Endodermal cell (in vitro differentiated cells): Measurements from ENCODE around the gene LYZ. TPM values are rescaled to one million over a fixed set of nuclear protein-coding genes. Genes with fewer than 3 reads are reported as not detected.

Source experiments
- DNase-seq: peaks from one replicate; pipeline ENCODE4 v3.0.0-alpha.2; 2017
- H3K27ac ChIP-seq: 2 replicates; pipeline ENCODE4 v1.5.1; 2013; ENCODE audit warnings: mild to moderate bottlenecking, low read depth, low read length, moderate library complexity
- H3K27me3 ChIP-seq: 2 replicates; pipeline ENCODE4 v1.6.1; 2013; ENCODE audit warnings: mild to moderate bottlenecking, low read length, moderate library complexity; ENCODE audit not compliant: insufficient read depth, control insufficient read depth, poor library complexity, severe bottlenecking
- H3K36me3 ChIP-seq: 2 replicates; pipeline ENCODE4 v1.7.0; 2013; ENCODE audit warnings: mild to moderate bottlenecking, low read length, moderate library complexity; ENCODE audit not compliant: control insufficient read depth, insufficient read depth
- H3K4me1 ChIP-seq: one replicate; pipeline ENCODE4 v1.7.0; 2013; ENCODE audit warnings: low read length; ENCODE audit not compliant: control insufficient read depth, insufficient read depth
- H3K4me3 ChIP-seq: 2 replicates; pipeline ENCODE4 v1.5.1; 2013; ENCODE audit warnings: mild to moderate bottlenecking, low read length, moderate library complexity
- H3K9ac ChIP-seq: 2 replicates; pipeline ENCODE4 v1.6.1; 2013; ENCODE audit warnings: mild to moderate bottlenecking, low read length, moderate library complexity; ENCODE audit not compliant: poor library complexity, severe bottlenecking; ENCODE audit errors: extremely low read depth
- H3K9me3 ChIP-seq: 2 replicates; pipeline ENCODE4 v1.6.1; 2013; ENCODE audit warnings: mild to moderate bottlenecking, low read length, moderate library complexity; ENCODE audit not compliant: control insufficient read depth
- H3K27ac Mint-ChIP-seq: 2 replicates; pipeline ENCODE4 v1.8.0; 2020; ENCODE audit warnings: mixed read lengths
- H3K27me3 Mint-ChIP-seq: 2 replicates; pipeline ENCODE4 v1.8.0; 2021; ENCODE audit warnings: mild to moderate bottlenecking, mixed read lengths; ENCODE audit not compliant: insufficient read depth
- H3K36me3 Mint-ChIP-seq: 2 replicates; pipeline ENCODE4 v1.8.0; 2020; ENCODE audit warnings: low read depth, mixed read lengths
- H3K4me1 Mint-ChIP-seq: 2 replicates; pipeline ENCODE4 v1.8.0; 2020; ENCODE audit warnings: mixed read lengths
- H3K4me3 Mint-ChIP-seq: 2 replicates; pipeline ENCODE4 v1.8.0; 2020; ENCODE audit warnings: mild to moderate bottlenecking, moderate library complexity, mixed read lengths
- H3K9me3 Mint-ChIP-seq: 2 replicates; pipeline ENCODE4 v1.8.0; 2020; ENCODE audit warnings: mild to moderate bottlenecking, mixed read lengths
- WGBS, 2 experiments: methylation state at CpG; one replicate each; pipeline versions ENCODE4 v1.1.5 to v1.1.7; 2013; ENCODE audit warnings: missing lambda C conversion rate in 2 of 2, mixed read lengths in 1 of 2; ENCODE audit not compliant: insufficient coverage in 1 of 2, insufficient read length in 1 of 2; 5-methylcytosine and 5-hydroxymethylcytosine counted together
- total RNA-seq, 2 donors: library from RNA; stranded (reverse); fragmentation: NEBNext Ultra II Directional in 1 of 2; extraction: Animal tissue kit (Norgen Biotek cat#: 25700) in 1 of 2; gene quantifications; 2 replicates in 1 of 2; 3 replicates in 1 of 2; pipeline ENCODE4 v1.2.1, GENCODE V29; 2021
- TF ChIP-seq, protein P1 (sequence below): fragments of 200-600 bp; sonication (generic); conservative IDR thresholded peaks from 2 replicates; pipeline ENCODE4 v1.5.0; 2021; ENCODE audit warnings: antibody characterized with exemption, mild to moderate bottlenecking

The LYZ gene
- total RNA-seq, 2 donors from 2014 or later: not detected

DNA sequence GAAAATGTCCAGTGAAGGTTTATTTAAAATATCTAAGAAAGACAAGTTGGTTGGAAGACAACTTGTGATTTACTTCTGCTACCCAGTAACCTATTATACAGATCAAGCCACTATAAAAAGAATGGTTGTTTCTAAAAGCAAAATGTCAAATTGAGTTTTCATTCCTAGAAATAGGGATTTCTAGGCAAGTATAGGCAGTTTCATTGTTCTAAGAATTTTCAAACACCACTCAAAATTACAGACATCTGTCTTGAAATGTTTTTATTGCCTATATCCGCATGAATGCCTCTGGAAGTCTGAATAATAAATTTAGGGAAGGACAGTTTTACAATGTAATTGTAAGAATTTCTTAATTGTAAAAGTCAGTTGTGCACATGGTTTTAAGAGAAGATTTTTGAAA is 20.0 kb downstream of the LYZ start:
- peaks cover 88% of the 10 kb centered on the region for H3K36me3 ChIP-seq
- H3K9ac ChIP-seq: no peak overlapping the region
- H3K27me3 ChIP-seq: no peaks in the 10 kb centered on the region
- H3K27ac ChIP-seq: no peak overlapping the region
- Mint-ChIP-seq H3K27me3 (no peaks in the 10 kb centered on the region), H3K36me3 (peaks cover 66% of the 10 kb centered on the region), H3K9me3 (peaks cover 12% of the 10 kb centered on the region), H3K27ac (no peak overlapping the region), H3K4me1 (no peaks in the 10 kb centered on the region), H3K4me3 (no peak overlapping the region)
- H3K4me3 ChIP-seq: no peak overlapping the region
- 96 to 100% methylated on average over 1 of the region's 1 CpG for WGBS, 2 experiments
- TF ChIP-seq, protein P1, sequence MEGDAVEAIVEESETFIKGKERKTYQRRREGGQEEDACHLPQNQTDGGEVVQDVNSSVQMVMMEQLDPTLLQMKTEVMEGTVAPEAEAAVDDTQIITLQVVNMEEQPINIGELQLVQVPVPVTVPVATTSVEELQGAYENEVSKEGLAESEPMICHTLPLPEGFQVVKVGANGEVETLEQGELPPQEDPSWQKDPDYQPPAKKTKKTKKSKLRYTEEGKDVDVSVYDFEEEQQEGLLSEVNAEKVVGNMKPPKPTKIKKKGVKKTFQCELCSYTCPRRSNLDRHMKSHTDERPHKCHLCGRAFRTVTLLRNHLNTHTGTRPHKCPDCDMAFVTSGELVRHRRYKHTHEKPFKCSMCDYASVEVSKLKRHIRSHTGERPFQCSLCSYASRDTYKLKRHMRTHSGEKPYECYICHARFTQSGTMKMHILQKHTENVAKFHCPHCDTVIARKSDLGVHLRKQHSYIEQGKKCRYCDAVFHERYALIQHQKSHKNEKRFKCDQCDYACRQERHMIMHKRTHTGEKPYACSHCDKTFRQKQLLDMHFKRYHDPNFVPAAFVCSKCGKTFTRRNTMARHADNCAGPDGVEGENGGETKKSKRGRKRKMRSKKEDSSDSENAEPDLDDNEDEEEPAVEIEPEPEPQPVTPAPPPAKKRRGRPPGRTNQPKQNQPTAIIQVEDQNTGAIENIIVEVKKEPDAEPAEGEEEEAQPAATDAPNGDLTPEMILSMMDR: no peak
- H3K4me1 ChIP-seq: no peaks in the 10 kb centered on the region
- no peak for DNase-seq
- H3K9me3 ChIP-seq: peaks cover 19% of the 10 kb centered on the region

DNA sequence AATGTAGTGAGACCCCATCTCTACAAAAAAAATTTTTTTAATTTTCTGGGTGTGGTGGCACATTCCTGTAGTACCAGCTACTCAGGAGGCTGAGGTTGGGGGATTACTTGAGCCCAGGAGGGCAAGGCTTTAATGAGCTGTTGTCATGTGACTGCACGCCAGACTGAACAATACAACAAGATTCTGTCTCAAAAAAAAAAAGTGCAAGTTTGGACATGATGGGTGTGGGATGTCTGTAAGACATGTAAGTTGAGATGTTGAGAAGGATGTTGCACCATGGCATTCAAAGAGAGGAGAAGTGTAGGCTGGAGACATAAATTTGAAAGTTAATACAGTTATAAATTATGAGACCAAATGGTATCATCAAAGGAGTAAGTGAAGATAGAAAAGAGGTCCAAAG is 34.9 kb downstream of the LYZ start:
- no peak overlapping the region for H3K4me3 ChIP-seq
- H3K4me3 Mint-ChIP-seq: no peak overlapping the region
- peaks cover 69% of the 10 kb centered on the region for H3K36me3 ChIP-seq
- H3K27ac ChIP-seq: no peak overlapping the region
- H3K9ac ChIP-seq: no peak overlapping the region
- H3K27ac Mint-ChIP-seq: no peak overlapping the region
- no peaks in the 10 kb centered on the region for H3K27me3 ChIP-seq
- H3K4me1 ChIP-seq: no peaks in the 10 kb centered on the region
- H3K9me3 Mint-ChIP-seq: peaks cover 13% of the 10 kb centered on the region
- H3K4me1 Mint-ChIP-seq: peaks cover 8% of the 10 kb centered on the region
- TF ChIP-seq, protein P1: no peak
- no peaks in the 10 kb centered on the region for H3K27me3 Mint-ChIP-seq
- H3K36me3 Mint-ChIP-seq: peaks cover 62% of the 10 kb centered on the region
- DNase-seq: no peak
- peaks cover 11% of the 10 kb centered on the region for H3K9me3 ChIP-seq
- WGBS, 2 experiments: 100% methylated on average over 1 of the region's 1 CpG; no CpG with 5 or more reads in 1 of the 2 experiments

DNA sequence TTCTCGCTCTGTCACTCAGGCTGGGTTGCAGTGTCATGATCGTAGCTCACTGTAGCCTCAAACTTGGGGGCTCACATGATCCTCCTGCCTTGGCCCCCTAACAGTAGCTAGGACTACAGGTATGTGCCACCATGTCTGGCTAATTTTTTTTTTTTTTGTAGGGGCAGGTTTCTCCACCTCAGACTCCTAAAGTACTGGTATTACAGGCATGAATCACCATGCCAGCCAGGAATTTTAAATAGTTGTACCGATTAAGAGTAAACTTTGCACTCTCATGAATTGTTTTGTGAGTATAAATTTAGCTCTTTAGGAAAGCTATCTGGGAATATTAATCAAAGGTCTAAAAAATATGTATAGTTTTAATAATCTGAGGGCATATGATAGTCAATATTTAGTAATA is 36.9 kb downstream of the LYZ start:
- peaks cover 58% of the 10 kb centered on the region for H3K36me3 ChIP-seq
- TF ChIP-seq, protein P1: no peak
- DNase-seq: no peak
- Mint-ChIP-seq H3K27me3 (no peaks in the 10 kb centered on the region), H3K27ac (no peak overlapping the region), H3K36me3 (peaks cover 55% of the 10 kb centered on the region), H3K4me3 (no peak overlapping the region), H3K9me3 (peaks cover 13% of the 10 kb centered on the region), H3K4me1 (peaks cover 8% of the 10 kb centered on the region)
- H3K4me3 ChIP-seq: no peak overlapping the region
- H3K9me3 ChIP-seq: peaks cover 6% of the 10 kb centered on the region
- no peaks in the 10 kb centered on the region for H3K4me1 ChIP-seq
- WGBS, 2 experiments: 93 to 97% methylated on average over 3 of the region's 3 CpGs
- H3K27ac ChIP-seq: no peak overlapping the region
- no peaks in the 10 kb centered on the region for H3K27me3 ChIP-seq
- H3K9ac ChIP-seq: no peak overlapping the region
